Measurements from ENCODE around the gene TBC1D2. TPM values are rescaled to one million over a fixed set of nuclear protein-coding genes. Genes with fewer than 3 reads are reported as not detected.

TBC1D2 gene
- total and polyA plus RNA-seq, 5 experiments from 2014 or later, result 2.0 to 6.9 (median 5.9) TPM

- Mint-ChIP-seq H3K27ac (no peak overlapping the region), H3K36me3 (peaks cover 0 to 3% (median 0%) of the 10 kb centered on the region in 3 donors), H3K27me3 (no peaks in the 10 kb centered on the region), H3K4me3 (no peak overlapping the region), H3K4me1 (peaks cover 0 to 6% (median 6%) of the 10 kb centered on the region in 4 donors), H3K9me3 (no peaks in the 10 kb centered on the region)
- ATAC-seq (no peak), DNase-seq (no peak)
- POLR2A ChIA-PET, result interaction anchor here (1.8 kb wide), 1 partner anchor 11 kb away, joined by 4 read pairs; the partner anchor contains the start of gene CORO2A
These were observed 52.3 kb downstream of the TBC1D2 start for GRCh38 chr9:98203153-98203552.

GRCh38 chr9:98202252-98202651 is 53.2 kb downstream of the TBC1D2 start:
- Mint-ChIP-seq H3K9me3 (no peaks in the 10 kb centered on the region), H3K36me3 (peaks cover 0 to 3% (median 0%) of the 10 kb centered on the region in 3 donors), H3K4me3 (no peak overlapping the region), H3K4me1 (peaks cover 0 to 6% (median 6%) of the 10 kb centered on the region in 4 donors), H3K27ac (peak overlapping the region in 1 of 10 donors; percentile 70), H3K27me3 (no peaks in the 10 kb centered on the region)
- ATAC-seq (no peak), DNase-seq (no peak)
- POLR2A ChIA-PET, result no interaction called here

- no peaks in the 10 kb centered on the region for H3K9me3 Mint-ChIP-seq
- peaks cover 0 to 6% (median 6%) of the 10 kb centered on the region in 4 donors for H3K4me1 Mint-ChIP-seq
- POLR2A ChIA-PET, result no interaction called here
- DNase-seq (no peak), ATAC-seq (no peak)
- H3K36me3 Mint-ChIP-seq, result peaks cover 0 to 3% (median 0%) of the 10 kb centered on the region in 3 donors
- peak overlapping the region in 1 of 10 donors; percentile 53 for H3K27ac Mint-ChIP-seq
- H3K4me3 Mint-ChIP-seq, result no peak overlapping the region
- no peaks in the 10 kb centered on the region for H3K27me3 Mint-ChIP-seq
These were observed 53.7 kb downstream of the TBC1D2 start for GRCh38 chr9:98201749-98202148.

- no peaks in the 10 kb centered on the region for H3K27me3 Mint-ChIP-seq
- peaks cover 0 to 3% (median 0%) of the 10 kb centered on the region in 3 donors for H3K36me3 Mint-ChIP-seq
- H3K27ac Mint-ChIP-seq, result peak overlapping the region in 1 of 10 donors; percentile 53
- ATAC-seq (no peak), DNase-seq (no peak)
- H3K4me1 Mint-ChIP-seq, result peaks cover 0 to 6% (median 6%) of the 10 kb centered on the region in 4 donors
- H3K9me3 Mint-ChIP-seq, result no peaks in the 10 kb centered on the region
- no peak overlapping the region for H3K4me3 Mint-ChIP-seq
- POLR2A ChIA-PET, result interaction anchor here (0.6 to 1.6 kb wide), 3 partner anchors 9 to 139 kb away, joined by 3 to 5 read pairs (median 3); no protein-coding TSS in a partner anchor
These were observed 54.3 kb downstream of the TBC1D2 start for GRCh38 chr9:98201102-98201501.

- Mint-ChIP-seq H3K27ac (peak overlapping the region in 1 of 10 donors; percentile 8), H3K4me3 (no peak overlapping the region), H3K4me1 (no peaks in the 10 kb centered on the region), H3K27me3 (no peaks in the 10 kb centered on the region), H3K36me3 (peaks cover 0 to 3% (median 0%) of the 10 kb centered on the region in 3 donors), H3K9me3 (peaks cover 0 to 1% (median 0%) of the 10 kb centered on the region in 9 donors)
- DNase-seq, result no peak
- POLR2A ChIA-PET, result no interaction called here
- ATAC-seq, result no peak
These were observed 55.9 kb downstream of the TBC1D2 start for GRCh38 chr9:98199388-98200033.

GRCh38 chr9:98195671-98196070 is 59.8 kb downstream of the TBC1D2 start:
- Mint-ChIP-seq H3K4me3 (no peak overlapping the region), H3K27ac (peak overlapping the region in 1 of 10 donors; percentile 46), H3K4me1 (peaks cover 9 to 17% (median 13%) of the 10 kb centered on the region in 4 donors), H3K9me3 (peaks cover 0 to 1% (median 0%) of the 10 kb centered on the region in 9 donors), H3K36me3 (peaks cover 0 to 3% (median 0%) of the 10 kb centered on the region in 3 donors), H3K27me3 (no peaks in the 10 kb centered on the region)
- ATAC-seq, result no peak
- POLR2A ChIA-PET, result interaction anchor here (0.7 to 1.6 kb wide), 2 partner anchors 60 to 84 kb away, joined by 5 to 7 read pairs; partner anchors contain the start of gene TBC1D2
- no peak for DNase-seq

- peaks cover 0 to 2% (median 0%) of the 10 kb centered on the region in 3 donors for H3K36me3 Mint-ChIP-seq
- DNase-seq (no peak), ATAC-seq (no peak)
- peak overlapping the region; percentile 81 to 93 (median 88) for H3K4me3 Mint-ChIP-seq
- POLR2A ChIA-PET, result interaction anchor here (0.6 to 4.6 kb wide), 5 partner anchors 9 to 91 kb away, joined by 3 to 27 read pairs (median 23); partner anchors contain the start of genes TBC1D2 and TRIM14
- peak overlapping the region in 9 of 10 donors; percentile 65 to 92 (median 87) for H3K27ac Mint-ChIP-seq
- H3K4me1 Mint-ChIP-seq, result peaks cover 15 to 39% (median 33%) of the 10 kb centered on the region in 4 donors
- H3K27me3 Mint-ChIP-seq, result no peaks in the 10 kb centered on the region
- H3K9me3 Mint-ChIP-seq, result peaks cover 0 to 1% (median 0%) of the 10 kb centered on the region in 9 donors
These were observed 62.0 kb downstream of the TBC1D2 start for GRCh38 chr9:98193336-98193944.

GRCh38 chr9:98192503-98193335 is 62.7 kb downstream of the TBC1D2 start, which contains the start of gene CORO2A:
CORO2A (minus strand) TSS chr9:98192637; CDS start chr9:98157660, 34,977 bp downstream.
- H3K9me3 Mint-ChIP-seq, result peaks cover 0 to 1% (median 0%) of the 10 kb centered on the region in 9 donors
- POLR2A ChIA-PET, result interaction anchor here (0.6 to 4.6 kb wide), 20 partner anchors 8 to 1925 kb away, joined by 3 to 27 read pairs (median 4); partner anchors contain the start of genes NANS, NCBP1, TBC1D2 and TRIM14
- H3K36me3 Mint-ChIP-seq, result peaks cover 0 to 4% (median 0%) of the 10 kb centered on the region in 3 donors
- H3K4me3 Mint-ChIP-seq, result peak within 1 kb of the TSS; percentile 81 to 93 (median 88)
- no peaks in the 10 kb centered on the region for H3K27me3 Mint-ChIP-seq
- peaks cover 22 to 46% (median 38%) of the 10 kb centered on the region in 4 donors for H3K4me1 Mint-ChIP-seq
- peak; percentile 66 to 76 for ATAC-seq
- DNase-seq, result peak; percentile 48 to 76 (median 57)
- peak within 1 kb of the TSS; percentile 65 to 92 (median 86) for H3K27ac Mint-ChIP-seq

- Mint-ChIP-seq H3K4me1 (peaks cover 24 to 52% (median 43%) of the 10 kb centered on the region in 4 donors), H3K4me3 (peak overlapping the region; percentile 76 to 92 (median 84)), H3K9me3 (peaks cover 0 to 1% (median 0%) of the 10 kb centered on the region in 9 donors), H3K27me3 (no peaks in the 10 kb centered on the region), H3K27ac (peak overlapping the region in 9 of 10 donors; percentile 5 to 86 (median 46)), H3K36me3 (peaks cover 0 to 7% (median 0%) of the 10 kb centered on the region in 3 donors)
- ATAC-seq, result peak; percentile 50 to 53
- POLR2A ChIA-PET, result interaction anchor here (0.6 to 4.6 kb wide), 19 partner anchors 9 to 1926 kb away, joined by 3 to 27 read pairs (median 4); partner anchors contain the start of genes NANS, NCBP1, TBC1D2 and TRIM14
- DNase-seq, result peak; percentile 19 to 73 (median 36)
These were observed 63.6 kb downstream of the TBC1D2 start for GRCh38 chr9:98191671-98192502.

- no peaks in the 10 kb centered on the region for H3K27me3 Mint-ChIP-seq
- H3K4me3 Mint-ChIP-seq, result peak overlapping the region; percentile 76 to 92 (median 84)
- peaks cover 27 to 59% (median 46%) of the 10 kb centered on the region in 4 donors for H3K4me1 Mint-ChIP-seq
- DNase-seq (no peak), ATAC-seq (no peak)
- H3K36me3 Mint-ChIP-seq, result peaks cover 0 to 7% (median 0%) of the 10 kb centered on the region in 3 donors
- peak overlapping the region in 8 of 10 donors; percentile 43 to 86 (median 58) for H3K27ac Mint-ChIP-seq
- POLR2A ChIA-PET, result interaction anchor here (1.1 to 4.6 kb wide), 7 partner anchors 9 to 89 kb away, joined by 3 to 27 read pairs (median 10); partner anchors contain the start of genes TBC1D2 and TRIM14
- H3K9me3 Mint-ChIP-seq, result peaks cover 0 to 1% (median 0%) of the 10 kb centered on the region in 9 donors
These were observed 64.3 kb downstream of the TBC1D2 start for GRCh38 chr9:98191181-98191608.

- POLR2A ChIA-PET, result interaction anchor here (0.6 to 4.6 kb wide), 5 partner anchors 60 to 85 kb away, joined by 3 to 25 read pairs (median 8); partner anchors contain the start of gene TRIM14
- H3K36me3 Mint-ChIP-seq, result peaks cover 0 to 7% (median 0%) of the 10 kb centered on the region in 3 donors
- peak overlapping the region; percentile 76 to 92 (median 84) for H3K4me3 Mint-ChIP-seq
- no peaks in the 10 kb centered on the region for H3K27me3 Mint-ChIP-seq
- H3K9me3 Mint-ChIP-seq, result peaks cover 0 to 1% (median 0%) of the 10 kb centered on the region in 9 donors
- H3K4me1 Mint-ChIP-seq, result peaks cover 27 to 64% (median 50%) of the 10 kb centered on the region in 4 donors
- no peak for ATAC-seq
- peak overlapping the region in 9 of 10 donors; percentile 31 to 86 (median 51) for H3K27ac Mint-ChIP-seq
- DNase-seq, result no peak
These were observed 64.7 kb downstream of the TBC1D2 start for GRCh38 chr9:98190757-98191105.
